ENCODE measurements around the gene PRCP. TPM values are rescaled to one million over a fixed set of nuclear protein-coding genes. Genes with fewer than 3 reads are reported as not detected.

Gene PRCP
- total RNA-seq, 4 donors from 2014 or later = 12.5 to 56.9 (median 16.4) TPM

GRCh38 chr11:82786001-82786400 is 114.2 kb downstream of the PRCP start:
- Histone ChIP-seq H3K4me3 (no peak overlapping the region), H3K9me3 (no peaks in the 10 kb centered on the region), H3K36me3 (no peaks in the 10 kb centered on the region), H3K27ac (no peak overlapping the region), H3K4me1 (no peaks in the 10 kb centered on the region), H3K27me3 (no peaks in the 10 kb centered on the region)
- DNase-seq = no peak
- TF ChIP-seq CTCF (IDR thresholded peaks at IDR 0.05) = no peak

DNA sequence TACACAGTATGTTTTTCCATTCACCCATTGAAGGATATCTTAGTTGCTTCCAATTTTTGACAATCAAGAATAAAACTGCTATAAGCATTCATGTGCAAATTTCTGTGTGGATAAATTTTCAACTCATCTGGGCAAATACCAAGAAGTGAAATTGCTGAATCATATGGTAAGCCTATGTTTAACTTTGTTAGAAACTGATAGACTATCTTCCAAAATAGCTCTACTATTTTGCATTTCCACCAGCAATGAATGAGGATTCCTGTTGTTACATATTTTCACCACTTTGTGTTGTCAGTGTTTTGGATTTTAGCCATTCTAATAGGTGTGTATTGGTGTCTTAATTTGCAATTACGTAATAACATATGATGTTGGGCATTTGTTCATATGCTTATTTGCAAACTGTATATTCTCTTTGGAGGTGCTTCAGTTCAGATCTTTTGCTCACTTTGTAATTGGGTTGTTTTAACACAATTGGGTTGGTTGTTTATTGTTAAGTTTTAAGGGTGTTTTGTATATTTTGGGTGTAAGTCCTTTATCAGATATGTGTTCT is 117.3 kb downstream of the PRCP start:
- TF ChIP-seq CTCF (IDR thresholded peaks at IDR 0.05) = no peak
- TF ChIP-seq POLR2A (IDR thresholded peaks at IDR 0.05) = no peak
- no peaks in the 10 kb centered on the region for H3K4me1 ChIP-seq
- no peaks in the 10 kb centered on the region for H3K9me3 ChIP-seq
- no peaks in the 10 kb centered on the region for H3K27me3 ChIP-seq
- H3K36me3 ChIP-seq = no peaks in the 10 kb centered on the region
- H3K27ac ChIP-seq = no peak overlapping the region
- DNase-seq = no peak
- H3K4me3 ChIP-seq = no peak overlapping the region

GRCh38 chr11:82778776-82779175 is 121.5 kb downstream of the PRCP start:
- H3K27ac ChIP-seq = no peak overlapping the region
- no peaks in the 10 kb centered on the region for H3K36me3 ChIP-seq
- no peak overlapping the region for H3K4me3 ChIP-seq
- H3K9me3 ChIP-seq = no peaks in the 10 kb centered on the region
- no peak for DNase-seq
- H3K4me1 ChIP-seq = no peaks in the 10 kb centered on the region
- TF ChIP-seq CTCF (IDR thresholded peaks at IDR 0.05) (no peak), POLR2A (IDR thresholded peaks at IDR 0.05) (no peak)
- no peaks in the 10 kb centered on the region for H3K27me3 ChIP-seq

DNA sequence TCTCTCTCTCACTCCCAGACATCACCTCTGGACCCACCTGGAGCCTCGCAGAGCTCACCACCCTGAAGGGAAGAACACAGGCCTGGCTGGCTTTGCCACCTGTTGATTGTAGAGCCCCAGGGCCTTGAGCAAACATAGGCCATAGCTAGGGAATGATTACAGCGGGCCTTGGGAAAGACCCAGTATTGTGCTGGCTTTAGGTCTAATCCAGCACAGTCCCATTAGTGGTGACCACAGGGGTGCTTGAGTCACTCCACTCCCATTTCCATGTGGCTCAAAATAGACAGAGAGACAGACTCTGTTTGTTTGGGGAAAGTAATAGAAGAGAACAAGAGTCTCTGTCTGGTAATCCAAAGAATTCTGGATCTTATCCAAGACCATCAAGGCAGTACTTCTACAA is 123.9 kb downstream of the PRCP start:
- Histone ChIP-seq H3K27ac (no peak overlapping the region), H3K36me3 (no peaks in the 10 kb centered on the region), H3K27me3 (no peaks in the 10 kb centered on the region), H3K4me1 (no peaks in the 10 kb centered on the region), H3K9me3 (no peaks in the 10 kb centered on the region), H3K4me3 (no peak overlapping the region)
- DNase-seq = no peak
- TF ChIP-seq POLR2A (IDR thresholded peaks at IDR 0.05) (no peak), CTCF (IDR thresholded peaks at IDR 0.05) (no peak)

DNA sequence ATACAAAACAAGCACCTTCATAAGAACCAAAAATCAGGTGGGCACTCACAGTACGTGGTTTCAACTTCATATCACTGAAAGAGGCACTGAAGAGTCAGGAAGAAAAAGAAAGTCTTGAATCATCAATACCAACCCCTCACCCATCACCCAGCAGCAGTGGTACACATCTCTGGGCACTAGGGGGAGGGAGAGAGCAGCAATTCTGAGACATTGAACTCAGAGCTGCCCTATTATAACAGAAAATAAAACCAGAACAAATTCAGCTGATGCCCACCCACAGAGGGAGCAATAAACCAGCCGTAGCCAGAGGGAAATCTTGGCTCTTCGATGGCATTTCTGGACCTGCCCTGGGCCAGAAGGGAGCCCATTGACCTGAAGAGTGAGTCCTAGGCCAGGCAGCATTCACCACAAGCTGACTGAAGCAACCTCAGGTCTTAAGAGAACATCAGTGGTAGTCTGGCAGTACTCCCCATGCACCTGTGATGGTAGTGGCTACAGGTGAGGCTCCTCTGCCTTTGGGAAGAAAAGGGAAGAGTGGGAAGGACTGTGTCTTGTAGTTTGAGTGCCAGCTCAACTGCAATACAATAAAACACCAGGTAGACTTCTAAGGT is 124.4 kb downstream of the PRCP start:
- no peaks in the 10 kb centered on the region for H3K36me3 ChIP-seq
- no peaks in the 10 kb centered on the region for H3K4me1 ChIP-seq
- peak in 1 of 3 donors; percentile 60 for DNase-seq
- no peak overlapping the region for H3K4me3 ChIP-seq
- no peak overlapping the region for H3K27ac ChIP-seq
- no peaks in the 10 kb centered on the region for H3K9me3 ChIP-seq
- H3K27me3 ChIP-seq = no peaks in the 10 kb centered on the region
- TF ChIP-seq CTCF (IDR thresholded peaks at IDR 0.05) (peak in 4 of 6 experiments; percentile 33 to 59 (median 58)), POLR2A (IDR thresholded peaks at IDR 0.05) (no peak)

Data from Peyer's patch (tissue), 4 donors.